NCI-H128 (cell line): ENCODE results near the gene ZNF217.
"Not testable (repeated sequence)": the region's sequence is repeated elsewhere in the genome, so short reads cannot be mapped to it uniquely, and the experiment has no call there.

Source experiments
- DNase-seq: peaks from one replicate; lab custom pipeline; 2025; ENCODE audit not compliant: unreplicated experiment; lab: John Stamatoyannopoulos, UW

ZNF217 gene

GRCh38 chr20:53584550-53584913, 9.1 kb downstream of the ZNF217 start:
- not testable (repeated sequence) for DNase-seq

- not testable (repeated sequence) for DNase-seq
Observed at GRCh38 chr20:53583660-53584549, 9.7 kb downstream of the ZNF217 start.

GRCh38 chr20:53582574-53583351, 10.9 kb downstream of the ZNF217 start:
- no peak for DNase-seq

DNA sequence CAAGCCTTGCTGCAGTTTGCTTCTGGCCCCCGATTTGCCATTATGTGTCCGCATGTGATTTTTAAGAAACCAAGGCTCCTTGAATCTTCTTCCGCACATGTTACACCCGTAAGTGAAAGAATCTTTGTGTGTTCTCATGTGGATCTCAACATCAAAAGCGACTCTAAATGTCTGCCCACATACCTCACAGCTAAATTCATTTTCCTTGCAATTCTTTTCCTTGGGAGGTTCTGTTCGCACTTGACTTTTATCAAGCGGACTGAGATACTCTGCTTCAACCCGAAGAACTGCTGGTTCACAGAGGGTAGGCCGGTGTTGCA, 11.4 kb downstream of the ZNF217 start:
- no peak for DNase-seq

GRCh38 chr20:53581444-53582250, 12.0 kb downstream of the ZNF217 start:
- DNase-seq, result no peak

- no peak for DNase-seq
Observed at GRCh38 chr20:53580376-53581111, 13.1 kb downstream of the ZNF217 start.

DNA sequence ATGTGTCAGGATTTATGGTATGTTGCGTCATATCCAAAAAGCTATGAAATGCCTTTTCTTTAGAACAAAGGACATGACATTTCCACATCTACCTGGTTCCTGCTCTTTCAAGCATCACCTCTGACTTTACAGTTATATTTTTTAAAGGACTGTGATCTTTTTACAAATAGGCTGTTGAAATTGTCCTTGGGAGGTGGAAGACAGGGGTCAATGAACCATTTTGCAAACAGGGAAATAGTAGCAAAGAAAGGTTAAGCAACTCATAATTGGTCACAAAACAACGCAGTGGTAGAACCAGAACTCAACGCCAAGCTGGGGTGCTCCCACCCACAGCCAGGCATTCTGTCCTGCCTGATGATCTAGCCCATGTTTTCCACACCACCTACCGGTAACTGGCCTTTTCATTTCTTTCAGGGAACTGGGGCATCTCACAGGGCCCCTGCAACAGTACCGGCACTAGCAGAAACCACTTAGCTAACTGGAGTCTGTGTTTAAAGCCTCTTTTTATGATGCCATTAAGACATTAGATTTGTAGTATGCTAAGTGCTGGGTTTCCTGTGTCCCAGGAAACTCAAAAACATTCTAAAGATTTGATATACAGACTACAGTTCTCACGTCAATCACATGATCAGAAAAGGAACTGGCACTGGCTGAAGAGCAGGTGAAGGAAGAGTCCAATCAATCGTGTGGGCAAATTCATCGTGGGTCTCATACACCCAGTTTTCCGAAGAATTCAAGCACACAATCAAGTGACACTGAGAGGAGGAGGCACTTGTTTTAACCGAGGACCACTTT, 13.9 kb downstream of the ZNF217 start:
- DNase-seq, result no peak

DNA sequence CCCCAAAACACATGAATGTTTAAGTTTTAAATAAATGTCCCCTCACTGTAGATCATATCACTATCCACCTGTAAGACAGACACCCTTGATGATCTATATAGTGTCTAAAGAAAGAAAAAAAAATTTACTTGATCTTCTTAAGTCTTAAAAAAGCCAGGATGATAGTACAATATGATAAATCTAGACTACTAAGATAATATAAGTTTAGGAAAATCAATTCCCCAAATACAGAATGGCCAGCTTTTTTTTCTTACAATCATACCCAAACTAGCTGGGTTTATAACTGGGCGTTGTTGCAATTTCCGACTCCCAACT, 14.4 kb downstream of the ZNF217 start:
- no peak for DNase-seq

- DNase-seq, result peak; percentile 22
Observed at GRCh38 chr20:53578492-53579222, 15.0 kb downstream of the ZNF217 start.

DNA sequence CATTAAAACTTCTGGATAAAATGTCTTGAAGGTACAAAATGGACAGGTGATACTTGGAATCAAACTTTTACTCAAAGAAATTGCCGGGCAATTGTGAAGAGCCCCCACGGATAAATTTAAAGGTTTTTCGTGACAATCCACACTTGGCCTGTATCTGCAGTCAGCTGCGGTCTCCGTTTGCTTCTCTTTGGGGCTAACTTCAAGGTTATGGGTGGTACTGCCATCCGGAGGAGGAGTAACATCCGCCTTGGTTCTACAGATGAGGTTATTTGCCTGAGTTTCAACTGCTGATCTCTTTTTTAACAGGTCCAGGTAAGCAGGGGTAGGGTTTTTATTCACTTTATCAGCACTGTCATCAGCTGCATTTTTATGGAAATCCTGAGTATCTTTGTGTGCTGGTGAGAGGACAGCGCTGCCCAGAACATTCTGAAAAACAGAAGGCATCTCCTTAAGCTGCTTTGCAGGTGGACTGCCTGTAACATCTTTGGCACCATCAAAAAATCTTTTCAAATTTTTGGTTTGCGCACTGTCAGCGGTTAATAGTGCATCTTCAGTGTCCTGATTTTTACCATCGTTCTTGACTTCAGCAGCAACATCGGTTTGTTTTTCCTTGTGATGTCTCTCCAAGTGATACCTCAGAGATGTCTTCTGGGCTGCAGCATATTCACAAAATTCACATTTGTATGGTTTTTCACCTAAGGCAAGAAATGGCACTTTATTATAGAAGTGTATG, 16.9 kb downstream of the ZNF217 start:
- no peak for DNase-seq

DNA sequence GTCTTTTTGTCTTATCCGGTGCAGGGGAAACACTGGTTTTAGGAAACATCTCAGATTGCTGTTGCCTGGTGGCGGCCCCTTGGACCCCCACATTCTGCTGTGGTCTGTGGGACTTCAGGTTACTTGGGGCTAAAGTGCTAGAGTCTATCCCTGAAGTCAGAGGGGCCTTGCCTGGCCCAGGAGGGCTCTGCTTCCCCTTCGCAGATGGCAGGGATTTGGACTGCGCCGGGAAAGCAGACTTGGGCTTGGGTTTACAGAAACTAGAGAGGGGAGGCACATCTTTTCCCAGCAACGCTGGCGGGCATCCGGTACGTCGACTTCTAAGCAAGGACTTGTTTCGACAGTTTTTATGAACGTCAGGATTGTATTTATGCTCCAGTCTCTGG, 17.5 kb downstream of the ZNF217 start:
- no peak for DNase-seq

- DNase-seq, result no peak
Observed at GRCh38 chr20:53575481-53576194, 18.0 kb downstream of the ZNF217 start.

DNA sequence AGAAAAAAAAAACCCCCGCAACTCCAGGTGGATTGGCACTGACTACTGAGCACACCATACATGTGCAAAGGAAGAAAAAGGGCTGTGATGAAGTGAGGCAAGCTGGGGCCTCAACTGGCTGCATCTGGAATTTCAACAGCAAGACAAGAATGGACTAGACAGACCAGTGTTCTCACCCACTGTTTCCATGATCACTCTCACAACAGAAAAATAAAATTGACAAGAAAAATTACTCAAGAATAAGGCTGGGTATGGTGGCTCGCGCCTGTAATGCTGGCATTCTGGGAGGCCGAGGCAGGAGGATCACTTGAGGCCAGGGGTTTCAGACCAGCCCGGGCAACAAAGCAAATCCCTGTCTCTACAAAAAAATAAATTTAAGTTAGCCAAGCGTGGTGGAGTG, 18.8 kb downstream of the ZNF217 start:
- DNase-seq, result no peak

DNA sequence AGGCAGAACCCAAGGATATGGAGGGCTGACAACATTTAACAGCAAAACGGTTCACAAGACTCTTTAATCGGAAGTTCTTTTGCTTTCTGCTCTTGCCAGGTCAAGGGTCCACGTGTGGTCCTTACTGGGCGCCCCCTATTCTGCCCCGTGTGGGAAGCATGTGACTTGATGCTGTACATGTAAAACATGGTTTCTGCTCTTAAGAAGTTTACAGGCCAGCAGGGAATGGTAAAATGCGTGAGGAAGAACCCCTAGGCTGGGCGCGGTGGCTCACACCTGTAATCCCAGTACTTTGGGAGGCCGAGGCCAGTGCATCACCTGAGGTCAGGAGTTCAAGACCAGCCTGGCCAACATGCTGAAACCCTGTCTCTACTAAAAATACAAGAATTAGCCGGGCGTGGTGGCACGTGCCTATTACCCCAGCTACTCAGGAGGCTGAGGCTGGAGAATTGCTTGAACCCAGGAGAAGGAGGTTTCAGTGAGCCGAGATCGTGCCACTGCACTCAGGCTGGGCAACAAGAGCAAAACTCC, 19.3 kb downstream of the ZNF217 start:
- DNase-seq, result no peak

- DNase-seq, result no peak
Observed at GRCh38 chr20:53571555-53572286, 21.9 kb downstream of the ZNF217 start.

- DNase-seq, result no peak
Observed at GRCh38 chr20:53570446-53571276, 23.0 kb downstream of the ZNF217 start.
